ENCODE data around the gene ARL5C.

- TF ChIP-seq TAF1 (IDR thresholded peaks at IDR 0.05; ENCODE audit: borderline replicate concordance, insufficient read depth, low read length) (no peak), POLR2AphosphoS5 (IDR thresholded peaks at IDR 0.05; ENCODE audit: low read depth, low read length) (no peak)
Measured at GRCh38 chr17:39115135-39115534, 50.8 kb downstream of the ARL5C start.

Data from PFSK-1 (cell line).